IMR-90 (cell line): ENCODE data around the gene SPAG9. TPM values are rescaled to one million over a fixed set of nuclear protein-coding genes. Genes with fewer than 3 reads are reported as not detected.

Experiments
- ATAC-seq: fragments of 200-7000 bp; cut with Tn5 transposase; 2 replicates; pipeline ENCODE4 v1.9.1; 2020; ENCODE audit warnings: low read depth, mild to moderate bottlenecking, moderate library complexity
- BruUV-seq: library from RNA; stranded (reverse); fragments of 400-500 nt; replicated peaks from 2 replicates; lab custom pipeline; 2021; lab: Mats Ljungman, UMichigan
- CTCF ChIA-PET: fragments of 300-600 bp; formaldehyde crosslinking; extraction: SDS; loops from one replicate; lab custom pipeline; 2021; ENCODE audit warnings: antibody characterized with exemption; lab: Yijun Ruan, JAX
- POLR2A ChIA-PET: fragments of 300-600 bp; sonication (Branson Sonifier 250); formaldehyde crosslinking; loops from one replicate; lab custom pipeline; 2022; ENCODE audit warnings: antibody characterized with exemption; ENCODE audit not compliant: unreplicated experiment; lab: Charles Lee
- DNase-seq: peaks from one replicate; pipeline ENCODE4 v3.0.0; 2013
- H2AFZ ChIP-seq: replicated peaks from 2 replicates; pipeline ENCODE3; 2013; ENCODE audit warnings: low read length, mild to moderate bottlenecking; ENCODE audit not compliant: poor library complexity
- H2AK5ac ChIP-seq: 2 replicates; pipeline ENCODE4 v1.6.1; 2013; ENCODE audit warnings: low read depth, low read length, inconsistent platforms
- H2AK9ac ChIP-seq: replicated peaks from 2 replicates; pipeline ENCODE3; 2013; ENCODE audit warnings: mild to moderate bottlenecking, low read depth, low read length, moderate library complexity; ENCODE audit not compliant: poor library complexity
- H2BK120ac ChIP-seq: 2 replicates; pipeline ENCODE4 v1.6.1; 2013; ENCODE audit warnings: low read depth, low read length, inconsistent platforms
- H2BK15ac ChIP-seq: 3 replicates; pipeline ENCODE4 v1.6.1; 2013; ENCODE audit warnings: low read depth, low read length, inconsistent platforms
- H2BK20ac ChIP-seq: 2 replicates; pipeline ENCODE4 v1.6.1; 2013; ENCODE audit warnings: low read depth, mild to moderate bottlenecking, inconsistent platforms, low read length, moderate library complexity
- H2BK5ac ChIP-seq: 2 replicates; pipeline ENCODE4 v1.6.1; 2013; ENCODE audit warnings: mild to moderate bottlenecking, low read depth, low read length, inconsistent platforms; ENCODE audit not compliant: poor library complexity, severe bottlenecking
- H3K14ac ChIP-seq: replicated peaks from 2 replicates; pipeline ENCODE4 v1.6.1; 2013; ENCODE audit warnings: low read depth, low read length, inconsistent platforms
- H3K18ac ChIP-seq: 2 replicates; pipeline ENCODE4 v1.6.1; 2013; ENCODE audit warnings: low read depth, low read length, control low read depth
- H3K23ac ChIP-seq: 2 replicates; pipeline ENCODE4 v1.6.1; 2013; ENCODE audit warnings: low read depth, low read length, inconsistent platforms
- H3K27ac ChIP-seq: 2 replicates; pipeline ENCODE4 v1.5.1; 2013; ENCODE audit warnings: mild to moderate bottlenecking, control low read depth, low read length; ENCODE audit not compliant: insufficient read depth
- H3K27me3 ChIP-seq: 2 replicates; pipeline ENCODE4 v1.6.1; 2013; ENCODE audit warnings: low read length; ENCODE audit not compliant: control insufficient read depth, insufficient read depth
- H3K36me3 ChIP-seq: 2 replicates; pipeline ENCODE4 v1.6.1; 2013; ENCODE audit warnings: low read length, mixed read lengths; ENCODE audit not compliant: control insufficient read depth, insufficient read depth
- H3K4ac ChIP-seq: 2 replicates; pipeline ENCODE4 v1.6.1; 2013; ENCODE audit warnings: low read depth, low read length, inconsistent platforms
- H3K4me1 ChIP-seq: 2 replicates; pipeline ENCODE4 v1.6.1; 2013; ENCODE audit warnings: low read length, mixed read lengths; ENCODE audit not compliant: control insufficient read depth, insufficient read depth
- H3K4me2 ChIP-seq: 2 replicates; pipeline ENCODE4 v1.6.1; 2013; ENCODE audit warnings: low read depth, mild to moderate bottlenecking, control low read depth, low read length, moderate library complexity
- H3K4me3 ChIP-seq: 2 replicates; pipeline ENCODE4 v1.5.1; 2013; ENCODE audit warnings: low read depth, mild to moderate bottlenecking, control low read depth, low read length, moderate library complexity; ENCODE audit not compliant: insufficient read depth
- H3K56ac ChIP-seq: 2 replicates; pipeline ENCODE4 v1.6.1; 2013; ENCODE audit warnings: low read length, inconsistent platforms; ENCODE audit not compliant: insufficient read depth; ENCODE audit errors: extremely low read depth
- H3K79me1 ChIP-seq, 2 experiments: 2 replicates each; pipeline ENCODE4 v1.6.1; 2013; ENCODE audit warnings: low read length in 2 of 2, inconsistent platforms in 1 of 2, low read depth in 1 of 2
- H3K9ac ChIP-seq: 2 replicates; pipeline ENCODE4 v1.6.1; 2013; ENCODE audit warnings: low read depth, low read length, control low read depth
- H3K9me1 ChIP-seq: 2 replicates; pipeline ENCODE4 v1.6.1; 2013; ENCODE audit warnings: low read length, inconsistent platforms; ENCODE audit not compliant: insufficient read depth
- H3K9me3 ChIP-seq: 2 replicates; pipeline ENCODE4 v1.6.1; 2013; ENCODE audit warnings: low read length; ENCODE audit not compliant: control insufficient read depth, insufficient read depth
- H4K20me1 ChIP-seq: 2 replicates; pipeline ENCODE4 v1.6.1; 2013; ENCODE audit warnings: low read length, inconsistent platforms; ENCODE audit not compliant: insufficient read depth
- H4K5ac ChIP-seq: 2 replicates; pipeline ENCODE4 v1.6.1; 2013; ENCODE audit warnings: mild to moderate bottlenecking, low read depth, low read length, control low read depth
- H4K8ac ChIP-seq, 2 experiments: 2 replicates each; pipeline ENCODE4 v1.6.1; 2013; ENCODE audit warnings: low read depth in 2 of 2, low read length in 2 of 2, control low read depth in 1 of 2, inconsistent platforms in 1 of 2
- H4K91ac ChIP-seq: 2 replicates; pipeline ENCODE4 v1.6.1; 2013; ENCODE audit warnings: low read depth, low read length, inconsistent platforms; ENCODE audit not compliant: insufficient read depth
- BHLHE40 ChIP-seq: fragments of 150-350 bp; IDR thresholded peaks from 2 replicates; pipeline ENCODE4 v1.6.1; 2016; ENCODE audit warnings: mild to moderate bottlenecking, low read depth, low read length
- CEBPB ChIP-seq: IDR thresholded peaks from 2 replicates; pipeline ENCODE4 v1.6.1; 2012; ENCODE audit warnings: low read depth, low read length, improper control_type of control experiment
- CHD1 ChIP-seq: IDR thresholded peaks from 2 replicates; pipeline ENCODE4 v1.6.1; 2012; ENCODE audit warnings: low read depth, low read length, improper control_type of control experiment
- FOS ChIP-seq: fragments of 150-350 bp; IDR thresholded peaks from 2 replicates; pipeline ENCODE4 v1.6.1; 2016; ENCODE audit warnings: low read depth, low read length
- MAFK ChIP-seq: IDR thresholded peaks from 2 replicates; pipeline ENCODE4 v1.6.1; 2012; ENCODE audit warnings: low read depth, low read length, improper control_type of control experiment
- MAZ ChIP-seq: IDR thresholded peaks from 2 replicates; pipeline ENCODE4 v1.6.1; 2012; ENCODE audit warnings: low read depth, mild to moderate bottlenecking, low read length, improper control_type of control experiment, moderate library complexity, borderline replicate concordance
- NFE2L2 ChIP-seq: fragments of 150-350 bp; IDR thresholded peaks from 2 replicates; pipeline ENCODE4 v1.6.1; 2016; ENCODE audit warnings: low read depth, mild to moderate bottlenecking, low read length
- POLR2A ChIP-seq: IDR thresholded peaks from 2 replicates; pipeline ENCODE4 v1.6.1; 2012; ENCODE audit warnings: mild to moderate bottlenecking, low read depth, low read length
- RAD21 ChIP-seq: IDR thresholded peaks from 2 replicates; pipeline ENCODE4 v1.6.1; 2012; ENCODE audit warnings: low read length, improper control_type of control experiment
- RCOR1 ChIP-seq: IDR thresholded peaks from 2 replicates; pipeline ENCODE4 v1.6.1; 2012; ENCODE audit warnings: mild to moderate bottlenecking, low read length, improper control_type of control experiment; ENCODE audit not compliant: insufficient replicate concordance
- RFX5 ChIP-seq: IDR thresholded peaks from 2 replicates; pipeline ENCODE4 v1.8.0; 2012; ENCODE audit warnings: low read depth, mild to moderate bottlenecking, low read length, moderate library complexity
- SMC3 ChIP-seq: fragments of 150-350 bp; IDR thresholded peaks from 2 replicates; pipeline ENCODE4 v1.6.1; 2016; ENCODE audit warnings: low read depth, mild to moderate bottlenecking, antibody characterized with exemption, low read length, moderate library complexity
- USF2 ChIP-seq: fragments of 150-350 bp; IDR thresholded peaks from 2 replicates; pipeline ENCODE4 v1.6.1; 2017; ENCODE audit warnings: mild to moderate bottlenecking, antibody characterized with exemption, low read length, low read depth
- WGBS, 2 experiments: methylation state at CpG; one replicate each; pipeline versions ENCODE4 v1.1.5 to v1.1.7; 2013; ENCODE audit warnings: missing lambda C conversion rate in 2 of 2; ENCODE audit not compliant: insufficient read length in 1 of 2; ENCODE audit errors: extremely low coverage in 2 of 2; 5-methylcytosine and 5-hydroxymethylcytosine counted together
- dilution Hi-C: fragments of 300-500 bp; cut with HindIII; formaldehyde crosslinking; loops from one replicate; pipeline ENCODE4 v1.14.3; 2018; ENCODE audit warnings: low sequenced_read_pairs; ENCODE audit not compliant: unreplicated experiment
- in situ Hi-C: fragments of 300-500 bp; cut with MboI; formaldehyde crosslinking; loops from 3 replicates; pipeline ENCODE4 v1.14.3; 2019; ENCODE audit warnings: low sequenced_read_pairs, inconsistent platforms, mixed read lengths
- intact Hi-C: fragments of 100-400 bp; cut with micrococcal nuclease; formaldehyde crosslinking; loops from 2 replicates; pipeline ENCODE4 v1.10.0; 2022
- polyA plus RNA-seq, 3 experiments: library from polyadenylated mRNA; depleted of rRNA; stranded (reverse); fragments of >200 nt; gene quantifications; 2 replicates each; pipeline ENCODE4 v1.2.3, GENCODE V29; 2012; ENCODE audit warnings: low replicate concordance in 1 of 3
- total RNA-seq: library from RNA; depleted of rRNA; stranded (reverse); fragments of >200 nt; gene quantifications from 2 replicates; pipeline ENCODE4 v1.2.3, GENCODE V29; 2012
- TF ChIP-seq, protein P1 (sequence below): conservative IDR thresholded peaks from 2 replicates; pipeline ENCODE4 v1.5.1; 2012; ENCODE audit warnings: mild to moderate bottlenecking, low read depth, low read length, improper control_type of control experiment

The SPAG9 gene
- total and polyA plus RNA-seq, 2 of the 4 experiments (the other 2 are of a cell fraction): 26.7 to 75.5 TPM

DNA sequence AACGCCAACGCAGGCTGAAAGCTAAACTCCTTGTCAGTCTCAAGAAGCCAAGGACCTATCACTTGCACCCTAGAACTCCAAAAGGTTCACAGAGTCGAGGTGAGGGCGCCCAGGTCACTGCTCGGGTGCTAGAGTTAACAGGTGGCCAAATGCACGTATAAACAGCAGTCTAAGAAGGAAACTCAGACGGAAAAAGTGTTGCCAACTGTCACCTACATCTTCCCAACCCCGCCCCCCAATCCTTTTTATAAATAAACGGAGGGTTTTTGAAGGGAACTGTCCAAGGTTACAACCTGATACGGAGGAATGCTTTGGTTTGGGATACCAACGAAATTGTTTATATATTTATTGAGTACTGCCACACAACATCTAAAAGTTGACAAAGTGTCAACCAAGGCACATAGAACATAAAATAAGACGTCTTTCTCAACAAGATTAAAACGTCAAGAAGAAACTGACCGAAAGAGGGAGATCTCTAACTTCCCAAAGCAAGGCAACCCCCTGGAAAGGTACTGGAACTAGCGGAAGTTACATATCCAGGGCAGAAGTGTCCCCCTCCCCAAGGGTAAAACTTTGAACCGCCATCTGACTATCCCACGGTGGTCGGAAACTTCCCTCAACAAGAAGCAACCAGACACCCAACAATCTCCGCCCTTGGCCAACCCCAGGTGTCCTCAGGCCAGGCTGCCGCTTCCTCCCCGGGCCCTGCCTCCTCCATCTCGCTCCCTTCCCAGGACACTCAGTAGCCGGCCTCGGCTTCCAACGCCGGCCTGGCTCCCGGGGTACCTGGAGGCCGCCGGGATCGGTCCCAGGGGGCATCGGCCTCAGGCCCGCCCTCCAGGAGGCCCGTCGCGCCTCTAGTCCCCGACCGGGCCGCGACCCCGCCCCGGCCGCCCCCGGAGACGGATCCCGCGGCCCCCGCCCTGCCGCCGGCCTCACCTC is 982 bp downstream of the SPAG9 start:
- ChIA-PET CTCF (interaction anchor here (0.6 to 1.7 kb wide), 2 partner anchors 34 to 72 kb away, joined by 3 to 5 read pairs; partner anchors contain the start of gene NME1), POLR2A (no interaction called here)
- H2AK5ac ChIP-seq: no peak overlapping the region; the same call in 1 of the 2 replicates
- no peak overlapping the region for H2BK15ac ChIP-seq
- no peak overlapping the region for H4K5ac ChIP-seq
- dilution Hi-C loops: no loop called here
- ATAC-seq (peak; percentile 8), DNase-seq (peak; percentile 46)
- H3K9ac ChIP-seq: peak overlapping the region; percentile 86
- peaks cover 21% of the 10 kb centered on the region for H3K9me1 ChIP-seq
- H3K4ac ChIP-seq: no peak overlapping the region
- no peaks in the 10 kb centered on the region for H3K9me3 ChIP-seq
- H2AK9ac ChIP-seq: peak overlapping the region; percentile 91
- TSS peak; percentile 20 for BruUV-seq
- H3K18ac ChIP-seq: no peak overlapping the region
- peaks cover 41% of the 10 kb centered on the region for H4K20me1 ChIP-seq
- H3K27ac ChIP-seq: peak overlapping the region; percentile 77
- H2BK120ac ChIP-seq: no peak overlapping the region
- WGBS, 2 experiments: 0% methylated on average over 2 of the region's 49 CpGs; no CpG with 5 or more reads in 1 of the 2 experiments
- H3K27me3 ChIP-seq: no peaks in the 10 kb centered on the region
- H2BK20ac ChIP-seq: no peak overlapping the region
- peak overlapping the region; percentile 17; the same call in 1 of the 2 replicates for H4K91ac ChIP-seq
- in situ Hi-C loops: no loop called here
- H3K36me3 ChIP-seq: no peaks in the 10 kb centered on the region
- peak overlapping the region; percentile 90 for H3K4me3 ChIP-seq
- peaks cover 6% of the 10 kb centered on the region for H3K4me1 ChIP-seq
- peaks cover 14 to 36% of the 10 kb centered on the region in 2 experiments; a peak in 3 of 4 replicates for H3K79me1 ChIP-seq
- H4K8ac ChIP-seq: peak overlapping the region in 1 of 2 experiments; percentile 50; a peak in 2 of 4 replicates
- peak overlapping the region; percentile 67; the same call in 1 of the 2 replicates for H3K23ac ChIP-seq
- peak overlapping the region; percentile 90 for H3K4me2 ChIP-seq
- peak overlapping the region; percentile 94; the same call in 1 of the 2 replicates for H3K14ac ChIP-seq
- peak overlapping the region; percentile 87 for H2AFZ ChIP-seq
- H3K56ac ChIP-seq: peak overlapping the region; percentile 46; the same call in 1 of the 2 replicates
- intact Hi-C loops: loop anchor here (2.0 to 10.0 kb wide), 2 partner anchors 63 to 255 kb away; partner anchors contain the start of gene TOB1
- peak overlapping the region; percentile 49 for H2BK5ac ChIP-seq
- no peak for TF ChIP-seq RFX5
- TF ChIP-seq POLR2A: no peak
- no peak for TF ChIP-seq FOS
- no peak for TF ChIP-seq MAFK
- no peak for TF ChIP-seq NFE2L2
- TF ChIP-seq MAZ: no peak
- TF ChIP-seq RAD21: peak; percentile 42
- no peak for TF ChIP-seq SMC3
- TF ChIP-seq, protein P1, sequence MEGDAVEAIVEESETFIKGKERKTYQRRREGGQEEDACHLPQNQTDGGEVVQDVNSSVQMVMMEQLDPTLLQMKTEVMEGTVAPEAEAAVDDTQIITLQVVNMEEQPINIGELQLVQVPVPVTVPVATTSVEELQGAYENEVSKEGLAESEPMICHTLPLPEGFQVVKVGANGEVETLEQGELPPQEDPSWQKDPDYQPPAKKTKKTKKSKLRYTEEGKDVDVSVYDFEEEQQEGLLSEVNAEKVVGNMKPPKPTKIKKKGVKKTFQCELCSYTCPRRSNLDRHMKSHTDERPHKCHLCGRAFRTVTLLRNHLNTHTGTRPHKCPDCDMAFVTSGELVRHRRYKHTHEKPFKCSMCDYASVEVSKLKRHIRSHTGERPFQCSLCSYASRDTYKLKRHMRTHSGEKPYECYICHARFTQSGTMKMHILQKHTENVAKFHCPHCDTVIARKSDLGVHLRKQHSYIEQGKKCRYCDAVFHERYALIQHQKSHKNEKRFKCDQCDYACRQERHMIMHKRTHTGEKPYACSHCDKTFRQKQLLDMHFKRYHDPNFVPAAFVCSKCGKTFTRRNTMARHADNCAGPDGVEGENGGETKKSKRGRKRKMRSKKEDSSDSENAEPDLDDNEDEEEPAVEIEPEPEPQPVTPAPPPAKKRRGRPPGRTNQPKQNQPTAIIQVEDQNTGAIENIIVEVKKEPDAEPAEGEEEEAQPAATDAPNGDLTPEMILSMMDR: peak; percentile 32
- TF ChIP-seq RCOR1: no peak
- no peak for TF ChIP-seq USF2
- TF ChIP-seq CEBPB: no peak
- TF ChIP-seq CHD1: no peak
- TF ChIP-seq BHLHE40: no peak
